CD4-positive, alpha-beta T cell (primary cell): ENCODE results near the gene IQCH. TPM values are rescaled to one million over a fixed set of nuclear protein-coding genes. Genes with fewer than 3 reads are reported as not detected.

Experiments used
- ATAC-seq: fragments of 200-7000 bp; cut with Tn5 transposase; one replicate; pipeline ENCODE4 v1.10.0; 2022; ENCODE audit warnings: mild to moderate bottlenecking; ENCODE audit not compliant: poor library complexity
- CTCF ChIA-PET: fragments of 350-600 bp; sonication (Branson Sonifier 250); formaldehyde crosslinking; loops from one replicate; lab custom pipeline; 2021; ENCODE audit warnings: antibody characterized with exemption, inconsistent platforms; lab: Charles Lee
- POLR2A ChIA-PET: fragments of 350-600 bp; sonication (Branson Sonifier 250); formaldehyde crosslinking; loops from one replicate; lab custom pipeline; 2021; ENCODE audit warnings: antibody characterized with exemption, inconsistent platforms; lab: Charles Lee
- DNase-seq, 14 experiments: peaks; one replicate each; pipeline ENCODE4 v3.0.0-alpha.2; 2013 to 2020; ENCODE audit warnings: mixed read lengths in 2 of 14
- H3K27ac ChIP-seq, 2 donors: one replicate each; pipeline versions ENCODE4 v1.5.1 to v1.7.0; 2013; ENCODE audit warnings: low read length in 2 of 2, low read depth in 1 of 2, mild to moderate bottlenecking in 1 of 2
- H3K27me3 ChIP-seq, 2 experiments: 1 replicate in 1 of 2; 2 replicates in 1 of 2; pipeline versions ENCODE4 v1.6.1 to v1.7.0; 2013; ENCODE audit warnings: low read length in 2 of 2, control low read depth in 1 of 2, mild to moderate bottlenecking in 1 of 2, moderate library complexity in 1 of 2; ENCODE audit not compliant: insufficient read depth in 2 of 2, control insufficient read depth in 1 of 2
- H3K36me3 ChIP-seq: one replicate; pipeline ENCODE4 v1.6.1; 2013; ENCODE audit warnings: low read length, control low read depth; ENCODE audit not compliant: insufficient read depth
- H3K4me1 ChIP-seq: one replicate; pipeline ENCODE4 v1.6.1; 2013; ENCODE audit warnings: low read length, control low read depth; ENCODE audit not compliant: insufficient read depth
- H3K4me3 ChIP-seq: one replicate; pipeline ENCODE4 v1.5.1; 2013; ENCODE audit warnings: mild to moderate bottlenecking, low read length, moderate library complexity
- H3K9me3 ChIP-seq, 2 experiments: 1 replicate in 1 of 2; 2 replicates in 1 of 2; pipeline versions ENCODE4 v1.6.1 to v1.7.0; 2013; ENCODE audit warnings: low read length in 2 of 2, mild to moderate bottlenecking in 2 of 2, control low read depth in 1 of 2, moderate library complexity in 1 of 2; ENCODE audit not compliant: control insufficient read depth in 1 of 2, insufficient read depth in 1 of 2
- H3K27ac Mint-ChIP-seq: one replicate; pipeline ENCODE4 v1.8.0; 2020; ENCODE audit warnings: mixed read lengths
- H3K27me3 Mint-ChIP-seq: one replicate; pipeline ENCODE4 v1.8.0; 2021; ENCODE audit warnings: mixed read lengths
- H3K36me3 Mint-ChIP-seq: one replicate; pipeline ENCODE4 v1.8.0; 2021; ENCODE audit warnings: low read depth, mixed read lengths
- H3K4me1 Mint-ChIP-seq: one replicate; pipeline ENCODE4 v1.8.0; 2021; ENCODE audit warnings: low read depth, mixed read lengths
- H3K4me3 Mint-ChIP-seq: one replicate; pipeline ENCODE4 v1.8.0; 2020; ENCODE audit warnings: mild to moderate bottlenecking, mixed read lengths
- H3K9me3 Mint-ChIP-seq: one replicate; pipeline ENCODE4 v1.8.0; 2020; ENCODE audit warnings: mixed read lengths
- intact Hi-C, 2 experiments: fragments of 100-400 bp; cut with DNase I in 1 of 2; cut with micrococcal nuclease in 1 of 2; formaldehyde crosslinking; loops; one replicate each; pipeline versions ENCODE4 v1.15.1 to v1.9.0; 2023 to 2025; cut with DNase I, micrococcal nuclease
- total RNA-seq, 174 experiments: library from RNA in 2 of 174; stranded (reverse) in 2 of 174; gene quantifications; one replicate each; pipeline ENCODE4 v1.2.3 and lab custom pipeline; 2021 to 2026
- TF ChIP-seq, protein P1 (sequence below): fragments of 200-600 bp; IDR thresholded peaks from one replicate; pipeline ENCODE4 v1.8.0; 2022; ENCODE audit warnings: antibody characterized with exemption, mild to moderate bottlenecking

IQCH gene
- total RNA-seq, 2 experiments from 2014 or later = 0.85 to 1.3 TPM

DNA sequence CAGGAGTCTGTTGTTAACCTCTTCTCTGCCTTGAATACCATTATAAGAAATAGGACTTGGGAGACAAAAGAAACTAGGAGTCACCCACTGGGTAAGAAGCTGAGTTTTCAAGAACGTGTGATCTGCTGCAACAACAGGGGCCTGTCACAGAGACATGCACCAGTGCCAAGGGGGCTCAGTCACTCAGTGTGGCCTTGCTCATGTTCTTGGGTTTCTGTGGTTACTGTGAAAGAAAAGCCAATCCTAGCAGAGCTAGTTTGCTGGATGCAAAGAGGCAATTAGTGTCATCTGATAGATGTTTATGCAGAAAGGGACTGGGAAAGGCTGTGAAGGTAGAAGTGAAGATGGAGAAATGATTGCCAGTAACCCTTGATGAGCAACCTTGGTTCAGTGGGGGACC is 126.3 kb downstream of the IQCH start:
- H3K36me3 Mint-ChIP-seq = no peaks in the 10 kb centered on the region
- no peaks in the 10 kb centered on the region for H3K27me3 Mint-ChIP-seq
- no peaks in the 10 kb centered on the region for H3K9me3 Mint-ChIP-seq
- no peaks in the 10 kb centered on the region for H3K4me1 ChIP-seq
- no peaks in the 10 kb centered on the region for H3K36me3 ChIP-seq
- intact Hi-C loops = no loop called here
- DNase-seq (no peak), ATAC-seq (no peak)
- H3K27ac Mint-ChIP-seq = no peak overlapping the region
- H3K27me3 ChIP-seq = no peaks in the 10 kb centered on the region
- ChIA-PET POLR2A (no interaction called here), CTCF (no interaction called here)
- H3K27ac ChIP-seq = no peak overlapping the region
- no peak overlapping the region for H3K4me3 ChIP-seq
- H3K4me1 Mint-ChIP-seq = no peaks in the 10 kb centered on the region
- no peak overlapping the region for H3K4me3 Mint-ChIP-seq
- no peaks in the 10 kb centered on the region for H3K9me3 ChIP-seq
- TF ChIP-seq, protein P1, sequence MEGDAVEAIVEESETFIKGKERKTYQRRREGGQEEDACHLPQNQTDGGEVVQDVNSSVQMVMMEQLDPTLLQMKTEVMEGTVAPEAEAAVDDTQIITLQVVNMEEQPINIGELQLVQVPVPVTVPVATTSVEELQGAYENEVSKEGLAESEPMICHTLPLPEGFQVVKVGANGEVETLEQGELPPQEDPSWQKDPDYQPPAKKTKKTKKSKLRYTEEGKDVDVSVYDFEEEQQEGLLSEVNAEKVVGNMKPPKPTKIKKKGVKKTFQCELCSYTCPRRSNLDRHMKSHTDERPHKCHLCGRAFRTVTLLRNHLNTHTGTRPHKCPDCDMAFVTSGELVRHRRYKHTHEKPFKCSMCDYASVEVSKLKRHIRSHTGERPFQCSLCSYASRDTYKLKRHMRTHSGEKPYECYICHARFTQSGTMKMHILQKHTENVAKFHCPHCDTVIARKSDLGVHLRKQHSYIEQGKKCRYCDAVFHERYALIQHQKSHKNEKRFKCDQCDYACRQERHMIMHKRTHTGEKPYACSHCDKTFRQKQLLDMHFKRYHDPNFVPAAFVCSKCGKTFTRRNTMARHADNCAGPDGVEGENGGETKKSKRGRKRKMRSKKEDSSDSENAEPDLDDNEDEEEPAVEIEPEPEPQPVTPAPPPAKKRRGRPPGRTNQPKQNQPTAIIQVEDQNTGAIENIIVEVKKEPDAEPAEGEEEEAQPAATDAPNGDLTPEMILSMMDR = no peak

DNA sequence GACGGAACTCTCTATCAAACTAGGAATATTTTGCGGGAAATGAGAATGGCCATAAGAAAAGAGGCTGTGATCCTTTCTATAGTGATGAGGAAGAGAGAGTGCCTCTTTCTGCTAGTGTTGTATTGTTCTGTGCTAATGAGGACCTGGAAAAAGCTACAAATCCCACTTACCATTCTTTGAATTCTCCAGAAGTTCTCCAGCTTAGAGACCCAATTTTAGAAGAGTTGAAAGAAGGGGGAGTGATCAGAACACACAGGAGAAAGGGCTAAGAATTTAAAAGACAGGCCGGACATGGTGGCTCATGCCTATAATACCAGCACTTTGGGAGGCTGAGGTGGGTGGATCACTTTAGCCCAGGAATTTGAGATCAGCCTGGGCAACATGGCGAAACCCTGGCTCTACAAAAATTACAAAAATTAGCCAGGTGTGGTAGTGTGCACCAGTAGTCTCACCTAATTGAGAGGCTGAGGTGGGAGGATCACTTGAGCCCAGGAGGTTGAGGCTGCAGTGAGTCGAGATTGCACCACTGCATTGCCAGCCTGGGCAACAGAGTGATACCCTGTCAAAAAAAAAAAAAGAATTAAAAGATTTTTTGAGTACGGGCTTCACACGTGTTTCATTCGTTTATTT is 126.9 kb downstream of the IQCH start:
- no peak for ATAC-seq

DNA sequence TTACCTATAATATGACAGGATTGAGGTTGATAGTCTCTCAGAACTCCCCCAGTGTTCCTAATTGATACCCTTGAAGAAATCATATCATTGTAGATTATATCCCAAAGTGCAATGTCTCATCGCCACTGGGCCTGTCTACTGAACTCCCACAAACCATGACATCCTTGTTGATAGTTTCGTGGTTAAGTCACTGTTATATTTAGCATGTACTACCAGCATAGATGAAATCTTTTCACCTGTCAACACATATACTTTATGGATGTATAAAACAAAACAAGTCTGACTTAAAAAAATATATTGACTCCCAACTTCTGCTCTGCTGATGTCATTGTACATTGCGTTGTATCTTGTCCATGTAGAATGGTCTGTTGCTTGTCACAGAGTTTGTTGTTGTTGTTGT is 128.1 kb downstream of the IQCH start:
- Mint-ChIP-seq H3K36me3 (no peaks in the 10 kb centered on the region), H3K27me3 (no peaks in the 10 kb centered on the region), H3K9me3 (no peaks in the 10 kb centered on the region), H3K27ac (no peak overlapping the region), H3K4me1 (no peaks in the 10 kb centered on the region), H3K4me3 (no peak overlapping the region)
- POLR2A ChIA-PET = no interaction called here
- DNase-seq = no peak
- H3K27me3 ChIP-seq = no peaks in the 10 kb centered on the region
- TF ChIP-seq, protein P1 = no peak
- no peak for ATAC-seq
- no peak overlapping the region for H3K4me3 ChIP-seq
- CTCF ChIA-PET = no interaction called here
- H3K4me1 ChIP-seq = no peaks in the 10 kb centered on the region
- no peaks in the 10 kb centered on the region for H3K9me3 ChIP-seq
- no peaks in the 10 kb centered on the region for H3K36me3 ChIP-seq
- intact Hi-C loops = no loop called here
- H3K27ac ChIP-seq = no peak overlapping the region

More for the DNA sequence above, 126.9 kb downstream of the IQCH start:
- Mint-ChIP-seq H3K4me1 (no peaks in the 10 kb centered on the region), H3K9me3 (no peaks in the 10 kb centered on the region), H3K27ac (no peak overlapping the region), H3K36me3 (no peaks in the 10 kb centered on the region), H3K4me3 (no peak overlapping the region), H3K27me3 (no peaks in the 10 kb centered on the region)
- POLR2A ChIA-PET = no interaction called here
- H3K36me3 ChIP-seq = no peaks in the 10 kb centered on the region
- H3K4me3 ChIP-seq = no peak overlapping the region
- intact Hi-C loops = no loop called here
- no peak for DNase-seq
- H3K4me1 ChIP-seq = no peaks in the 10 kb centered on the region
- CTCF ChIA-PET = no interaction called here
- no peaks in the 10 kb centered on the region for H3K9me3 ChIP-seq
- TF ChIP-seq, protein P1 = no peak
- H3K27me3 ChIP-seq = no peaks in the 10 kb centered on the region
- no peak overlapping the region for H3K27ac ChIP-seq
